HEK293T (cell line): ENCODE measurements around the gene IRAG1.

Source experiments
- CTCF ChIA-PET: fragments of 350-600 bp; formaldehyde crosslinking; extraction: SDS; loops from one replicate; lab custom pipeline; 2021; ENCODE audit warnings: antibody characterized with exemption, inconsistent platforms; lab: Yijun Ruan, JAX
- POLR2A ChIA-PET: fragments of 350-600 bp; formaldehyde crosslinking; extraction: SDS; loops from one replicate; lab custom pipeline; 2020; ENCODE audit warnings: antibody characterized with exemption, inconsistent platforms; lab: Yijun Ruan, JAX
- DNase-seq: peaks from one replicate; pipeline ENCODE4 v3.0.0; 2012; ENCODE audit warnings: mixed read lengths; ENCODE audit errors: extremely low spot score
- ARNT ChIP-seq: fragments of 450-650 bp; IDR thresholded peaks from 2 replicates; pipeline ENCODE4 v1.6.1; 2017; ENCODE audit warnings: mild to moderate bottlenecking
- BHLHE40 ChIP-seq: fragments of 450-650 bp; IDR thresholded peaks from 2 replicates; pipeline ENCODE4 v1.6.1; 2016; ENCODE audit warnings: mild to moderate bottlenecking, moderate library complexity, borderline replicate concordance
- CTBP1 ChIP-seq: fragments of 450-650 bp; IDR thresholded peaks from 2 replicates; pipeline ENCODE4 v1.6.1; 2016; ENCODE audit warnings: borderline replicate concordance
- ELF4 ChIP-seq: fragments of 450-650 bp; IDR thresholded peaks from 2 replicates; pipeline ENCODE4 v1.6.1; 2017; ENCODE audit warnings: antibody characterized with exemption
- FOXA1 ChIP-seq: fragments of 450-650 bp; IDR thresholded peaks from 2 replicates; pipeline ENCODE4 v1.6.1; 2016; ENCODE audit warnings: mild to moderate bottlenecking
- FOXK2 ChIP-seq: fragments of 450-650 bp; IDR thresholded peaks from 2 replicates; pipeline ENCODE4 v1.6.1; 2016; ENCODE audit warnings: mild to moderate bottlenecking
- FOXM1 ChIP-seq: fragments of 450-650 bp; IDR thresholded peaks from 2 replicates; pipeline ENCODE4 v1.6.1; 2017; ENCODE audit warnings: mild to moderate bottlenecking, borderline replicate concordance
- HDGF ChIP-seq: fragments of 450-650 bp; IDR thresholded peaks from 2 replicates; pipeline ENCODE4 v1.6.1; 2017; ENCODE audit warnings: antibody characterized with exemption, borderline replicate concordance
- L3MBTL2 ChIP-seq: fragments of 450-650 bp; conservative IDR thresholded peaks from 2 replicates; pipeline ENCODE4 v1.6.1; 2016; ENCODE audit warnings: mild to moderate bottlenecking
- LEF1 ChIP-seq: fragments of 450-650 bp; IDR thresholded peaks from 2 replicates; pipeline ENCODE4 v1.6.1; 2017; ENCODE audit warnings: mild to moderate bottlenecking, borderline replicate concordance
- NFRKB ChIP-seq: fragments of 450-650 bp; IDR thresholded peaks from 2 replicates; pipeline ENCODE4 v1.6.1; 2016; ENCODE audit warnings: mild to moderate bottlenecking, moderate library complexity
- PKNOX1 ChIP-seq: fragments of 450-650 bp; IDR thresholded peaks from 2 replicates; pipeline ENCODE4 v1.6.1; 2016
- SP1 ChIP-seq: fragments of 450-650 bp; IDR thresholded peaks from 2 replicates; pipeline ENCODE4 v1.6.1; 2017
- SUZ12 ChIP-seq: fragments of 450-650 bp; IDR thresholded peaks from 2 replicates; pipeline ENCODE4 v1.6.1; 2016; ENCODE audit warnings: mild to moderate bottlenecking
- TARDBP ChIP-seq: fragments of 450-650 bp; IDR thresholded peaks from 2 replicates; pipeline ENCODE4 v1.6.1; 2016
- ZNF384 ChIP-seq: fragments of 450-650 bp; IDR thresholded peaks from 2 replicates; pipeline ENCODE4 v1.6.1; 2016

IRAG1 gene

GRCh38 chr11:10722307-10722706 lies 28.8 kb upstream of the IRAG1 start:
- POLR2A ChIA-PET: no interaction called here
- TF ChIP-seq SUZ12: no peak
- DNase-seq: no peak
- CTCF ChIA-PET: interaction anchor here (0.6 kb wide), 1 partner anchor 309 kb away, joined by 3 read pairs; no protein-coding TSS in a partner anchor

GRCh38 chr11:10720881-10721376 lies 27.4 kb upstream of the IRAG1 start:
- no peak for DNase-seq
- TF ChIP-seq FOXK2 (no peak), SUZ12 (no peak), BHLHE40 (no peak), TARDBP (no peak), ARNT (no peak), FOXM1 (no peak), FOXA1 (no peak), ZNF384 (no peak), ELF4 (no peak), NFRKB (no peak), PKNOX1 (no peak), SP1 (no peak)
- POLR2A ChIA-PET: no interaction called here
- CTCF ChIA-PET: no interaction called here

GRCh38 chr11:10719616-10720015 lies 26.1 kb upstream of the IRAG1 start:
- POLR2A ChIA-PET: no interaction called here
- CTCF ChIA-PET: no interaction called here
- TF ChIP-seq FOXK2 (no peak), SP1 (no peak), CTBP1 (no peak), NFRKB (no peak), ZNF384 (no peak), FOXM1 (no peak), L3MBTL2 (no peak), LEF1 (no peak), BHLHE40 (no peak), TARDBP (no peak), ARNT (no peak), HDGF (no peak)
- DNase-seq: no peak

- ChIA-PET POLR2A (interaction anchor here (0.7 kb wide), 1 partner anchor 200 kb away, joined by 3 read pairs; no protein-coding TSS in a partner anchor), CTCF (no interaction called here)
- TF ChIP-seq FOXK2: no peak
- TF ChIP-seq ARNT: no peak
- no peak for TF ChIP-seq SP1
- no peak for TF ChIP-seq CTBP1
- TF ChIP-seq L3MBTL2: no peak
- TF ChIP-seq SUZ12: no peak
- no peak for TF ChIP-seq HDGF
- TF ChIP-seq TARDBP: no peak
- TF ChIP-seq BHLHE40: no peak
- TF ChIP-seq ELF4: no peak
- no peak for TF ChIP-seq NFRKB
- no peak for DNase-seq
These were observed 23.1 kb upstream of the IRAG1 start for GRCh38 chr11:10716543-10717259.

GRCh38 chr11:10716122-10716521 lies 22.6 kb upstream of the IRAG1 start:
- DNase-seq: no peak
- no peak for TF ChIP-seq ELF4
- no peak for TF ChIP-seq FOXK2
- TF ChIP-seq L3MBTL2: no peak
- TF ChIP-seq FOXM1: no peak
- no peak for TF ChIP-seq SP1
- TF ChIP-seq ARNT: no peak
- ChIA-PET CTCF (no interaction called here), POLR2A (interaction anchor here (0.7 kb wide), 1 partner anchor 199 kb away, joined by 3 read pairs; no protein-coding TSS in a partner anchor)

- ChIA-PET CTCF (no interaction called here), POLR2A (no interaction called here)
- DNase-seq: no peak
- TF ChIP-seq HDGF (no peak), FOXK2 (no peak), ARNT (no peak), FOXA1 (no peak), TARDBP (no peak), LEF1 (no peak), L3MBTL2 (no peak), SUZ12 (no peak), PKNOX1 (no peak), ELF4 (no peak)
These were observed 22.0 kb upstream of the IRAG1 start for GRCh38 chr11:10715571-10715970.

GRCh38 chr11:10709299-10710086 lies 15.9 kb upstream of the IRAG1 start:
- ChIA-PET CTCF (no interaction called here), POLR2A (no interaction called here)
- no peak for DNase-seq
- TF ChIP-seq ELF4 (no peak), L3MBTL2 (no peak), SUZ12 (no peak), FOXA1 (no peak), FOXK2 (no peak), FOXM1 (no peak), NFRKB (no peak), ARNT (no peak), PKNOX1 (no peak), BHLHE40 (no peak), HDGF (no peak), CTBP1 (no peak), ZNF384 (no peak), SP1 (no peak), TARDBP (no peak)
